IPS DF 19.7 (cell line): ENCODE data around the gene KIRREL3.

Experiments
- DNase-seq: peaks from one replicate; pipeline ENCODE4 v3.0.0-alpha.2; 2013; ENCODE audit warnings: low read depth, low spot score

KIRREL3 gene

DNA sequence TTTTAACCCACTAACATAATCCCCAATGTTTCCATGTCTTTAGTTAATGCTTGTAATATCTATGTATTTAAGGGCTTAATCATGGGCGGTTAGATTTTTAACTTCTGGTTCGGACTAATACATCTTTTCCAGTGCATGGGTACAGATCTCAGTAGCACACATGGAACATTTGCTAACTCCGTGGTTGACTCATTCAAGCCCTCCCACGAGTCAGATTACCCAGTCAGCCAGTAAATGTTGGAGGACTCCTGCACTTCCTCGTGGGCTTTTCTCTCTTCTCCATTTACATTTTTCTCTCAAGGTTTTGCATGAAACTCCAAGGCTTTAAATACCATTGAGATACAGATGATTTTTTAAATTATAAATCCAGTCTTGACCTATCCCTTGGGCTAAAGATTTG is 331.2 kb downstream of the KIRREL3 start:
- DNase-seq, result no peak

DNA sequence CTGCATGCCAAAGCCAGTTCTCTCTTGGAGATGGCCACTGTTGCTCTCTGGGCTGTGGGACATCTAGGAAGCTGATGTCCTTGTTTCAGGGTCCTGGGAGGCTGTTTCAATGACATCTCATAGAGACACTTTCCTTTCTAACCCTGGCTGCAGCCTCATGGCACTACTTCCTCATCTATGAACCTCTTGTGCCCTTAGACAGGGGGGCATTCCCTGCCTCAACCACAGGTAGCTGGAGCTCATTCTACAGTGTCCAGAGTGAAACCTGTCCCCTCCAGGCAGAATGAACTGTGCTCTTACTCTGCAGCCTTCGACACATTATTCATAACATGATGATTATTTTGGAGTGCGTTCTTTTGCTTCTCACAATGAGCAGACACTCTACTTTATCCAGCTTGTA is 335.9 kb downstream of the KIRREL3 start:
- no peak for DNase-seq

DNA sequence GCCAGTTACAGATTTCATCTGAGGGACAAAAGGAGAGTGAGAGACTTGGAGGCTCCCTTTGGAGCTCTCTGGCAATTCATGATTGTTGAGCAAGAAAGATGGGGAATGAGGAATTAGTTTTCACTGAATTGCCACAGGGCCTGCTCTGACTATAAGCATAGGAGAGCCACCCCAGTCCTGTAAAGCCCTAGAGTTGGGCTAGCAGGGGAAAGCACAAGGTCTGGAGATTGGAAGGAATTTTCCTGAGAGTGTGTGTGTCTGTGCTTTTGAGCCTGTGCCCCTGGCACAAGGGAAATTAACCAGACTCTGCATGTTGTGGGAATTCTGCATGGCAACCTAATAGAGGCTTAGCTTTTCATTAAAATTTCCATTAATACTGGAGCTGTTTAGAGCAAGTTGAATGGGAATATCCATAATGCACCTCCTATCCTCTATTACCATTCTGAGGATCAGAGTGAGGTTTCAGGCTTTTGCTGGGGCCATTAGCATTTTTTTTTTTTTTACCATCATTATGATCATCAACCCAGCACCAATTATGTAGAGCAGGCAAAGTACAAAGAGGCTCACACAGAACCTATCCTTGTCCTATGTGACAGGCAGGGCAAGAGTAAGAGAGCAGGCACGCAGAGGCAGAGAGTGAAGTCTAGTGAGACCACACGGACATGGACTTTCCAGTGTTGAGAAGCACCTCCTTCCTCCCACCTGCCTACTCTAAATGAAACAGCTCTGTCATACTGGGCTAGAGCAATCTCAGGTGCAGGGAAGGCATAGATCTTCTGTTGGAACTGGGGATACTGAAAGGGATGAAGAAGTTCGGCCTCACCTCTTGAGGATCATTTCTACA is 336.6 kb downstream of the KIRREL3 start:
- DNase-seq, result no peak

DNA sequence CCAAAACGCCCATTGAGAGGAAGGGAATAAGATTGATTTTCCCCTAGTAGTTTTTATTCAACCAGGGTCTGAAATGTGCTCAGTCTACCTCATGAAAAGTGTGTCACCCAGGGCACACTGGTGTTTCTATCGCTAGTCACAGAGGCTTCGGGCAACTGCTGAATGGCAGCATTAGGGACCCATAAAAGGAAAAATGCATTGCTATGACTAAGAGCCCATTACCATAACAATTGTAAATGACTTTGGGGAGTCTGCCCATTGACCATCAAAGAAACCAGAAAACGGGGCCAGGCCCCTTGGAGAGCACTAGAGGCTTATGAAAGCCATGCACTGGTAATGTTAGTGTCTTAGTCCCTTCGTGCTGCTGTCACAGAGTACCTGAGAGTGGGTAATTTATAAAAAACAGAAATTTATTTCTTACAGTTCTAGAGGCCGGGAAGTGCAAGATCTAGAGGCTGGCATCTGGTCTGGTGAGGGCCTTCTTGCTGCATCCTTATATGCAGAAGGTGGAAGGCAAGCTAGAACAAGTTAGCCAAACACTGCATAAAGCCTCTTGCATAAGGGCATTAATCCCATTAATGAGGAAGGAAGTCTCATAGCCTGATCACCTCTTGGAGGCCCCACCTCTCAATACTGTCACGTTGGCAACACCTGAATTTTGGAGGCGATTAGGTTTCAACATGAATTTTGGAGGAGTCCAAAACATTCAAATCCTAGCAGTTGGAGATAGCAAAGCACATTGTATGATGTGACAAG is 338.4 kb downstream of the KIRREL3 start:
- no peak for DNase-seq

DNA sequence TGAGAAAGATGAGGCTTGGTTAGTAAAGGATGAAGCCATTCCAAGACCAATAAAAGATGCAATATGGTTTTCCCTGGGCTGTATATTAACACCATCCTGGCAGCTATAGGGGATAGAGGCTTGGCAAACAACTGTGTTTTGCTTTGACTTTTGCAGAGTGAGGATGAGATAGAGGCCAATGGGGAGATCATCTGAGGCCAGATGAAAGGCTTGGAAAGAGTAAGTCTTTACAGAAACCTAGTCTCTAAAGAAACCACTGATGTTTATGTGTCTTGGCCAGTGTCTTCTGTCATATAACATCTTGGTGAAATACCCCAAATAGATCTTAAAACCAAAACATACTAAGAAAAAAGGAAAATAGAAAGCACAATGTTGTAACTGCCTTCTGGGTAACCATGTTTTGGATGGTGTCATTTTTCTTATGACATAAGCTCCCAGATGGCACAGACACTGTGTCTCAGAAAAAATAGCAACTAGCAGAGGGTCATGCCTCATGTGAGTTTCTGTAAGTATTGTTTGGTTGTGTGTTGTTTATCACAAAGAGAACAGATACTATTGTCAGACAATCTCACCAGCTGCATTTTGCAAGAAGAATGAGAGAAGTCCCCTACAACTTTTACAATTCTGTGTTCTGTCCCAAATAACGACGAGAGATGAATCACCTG is 339.7 kb downstream of the KIRREL3 start:
- no peak for DNase-seq

DNA sequence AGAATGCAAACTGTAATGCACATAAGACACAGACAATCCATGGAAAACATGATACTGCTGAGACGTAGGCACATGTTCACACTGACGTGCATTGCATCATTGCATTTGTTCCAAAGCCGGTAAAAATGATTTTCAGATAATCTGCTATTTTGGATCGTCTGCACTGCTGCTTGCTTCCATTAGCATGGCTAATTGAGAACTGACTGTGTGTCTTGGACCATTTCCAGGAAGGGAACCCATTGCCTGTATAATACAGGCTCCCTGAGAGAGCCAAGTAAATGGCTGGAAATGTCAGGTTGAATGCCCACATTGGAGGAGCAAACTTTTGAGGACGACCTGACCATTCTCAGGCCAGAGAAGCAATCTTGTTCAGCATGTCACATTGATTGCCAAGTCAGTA is 340.2 kb downstream of the KIRREL3 start:
- DNase-seq, result no peak

DNA sequence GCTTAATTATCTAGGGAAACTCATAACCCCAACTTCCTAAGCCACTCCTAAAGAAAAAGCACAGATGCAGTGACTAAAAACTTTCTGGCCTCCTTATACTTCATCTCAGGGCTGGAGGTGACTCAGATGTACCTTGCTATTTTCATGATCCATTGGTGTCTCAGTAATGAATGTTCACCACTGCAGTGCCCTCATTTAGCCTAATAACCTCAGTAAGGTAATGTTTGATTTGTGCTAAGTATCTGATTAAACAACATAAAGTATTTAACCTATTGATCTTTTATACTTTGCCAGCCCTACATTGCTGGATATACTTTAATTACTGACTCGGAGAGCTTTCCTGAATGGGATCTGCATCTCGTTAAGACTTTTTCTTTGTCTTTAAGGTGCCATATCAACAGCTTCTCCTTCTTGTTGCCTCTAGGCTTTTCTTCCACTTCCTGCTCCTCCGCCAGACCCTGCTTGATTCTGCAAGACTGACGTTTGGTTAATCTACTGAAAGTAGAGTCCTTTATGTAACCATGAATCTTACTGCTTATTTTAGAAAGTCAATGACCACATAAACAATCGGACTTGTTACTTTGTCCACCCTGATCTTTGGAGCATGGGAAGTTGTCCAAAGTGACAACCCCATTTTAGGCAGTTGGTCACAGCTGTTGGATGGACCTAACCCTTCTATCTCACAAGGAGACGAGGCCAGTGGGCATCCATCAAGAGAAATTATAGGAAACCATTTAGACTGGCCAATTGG is 342.1 kb downstream of the KIRREL3 start:
- DNase-seq, result no peak

DNA sequence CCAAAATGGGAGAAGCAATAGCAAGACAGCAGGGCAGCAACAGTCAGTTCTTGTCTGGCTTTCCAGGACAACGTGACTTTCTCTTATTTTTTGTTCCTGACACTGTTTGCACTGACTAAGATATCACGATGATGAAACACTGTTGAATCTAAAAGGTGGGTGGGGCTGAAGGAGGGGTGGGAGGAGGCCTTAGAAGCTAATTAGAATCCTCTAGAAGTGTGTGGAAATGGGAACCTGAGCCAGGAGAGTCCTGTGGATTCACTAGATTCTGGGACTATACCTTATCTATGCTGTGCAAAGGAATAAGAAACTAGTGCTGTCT is 344.8 kb downstream of the KIRREL3 start:
- DNase-seq, result no peak

DNA sequence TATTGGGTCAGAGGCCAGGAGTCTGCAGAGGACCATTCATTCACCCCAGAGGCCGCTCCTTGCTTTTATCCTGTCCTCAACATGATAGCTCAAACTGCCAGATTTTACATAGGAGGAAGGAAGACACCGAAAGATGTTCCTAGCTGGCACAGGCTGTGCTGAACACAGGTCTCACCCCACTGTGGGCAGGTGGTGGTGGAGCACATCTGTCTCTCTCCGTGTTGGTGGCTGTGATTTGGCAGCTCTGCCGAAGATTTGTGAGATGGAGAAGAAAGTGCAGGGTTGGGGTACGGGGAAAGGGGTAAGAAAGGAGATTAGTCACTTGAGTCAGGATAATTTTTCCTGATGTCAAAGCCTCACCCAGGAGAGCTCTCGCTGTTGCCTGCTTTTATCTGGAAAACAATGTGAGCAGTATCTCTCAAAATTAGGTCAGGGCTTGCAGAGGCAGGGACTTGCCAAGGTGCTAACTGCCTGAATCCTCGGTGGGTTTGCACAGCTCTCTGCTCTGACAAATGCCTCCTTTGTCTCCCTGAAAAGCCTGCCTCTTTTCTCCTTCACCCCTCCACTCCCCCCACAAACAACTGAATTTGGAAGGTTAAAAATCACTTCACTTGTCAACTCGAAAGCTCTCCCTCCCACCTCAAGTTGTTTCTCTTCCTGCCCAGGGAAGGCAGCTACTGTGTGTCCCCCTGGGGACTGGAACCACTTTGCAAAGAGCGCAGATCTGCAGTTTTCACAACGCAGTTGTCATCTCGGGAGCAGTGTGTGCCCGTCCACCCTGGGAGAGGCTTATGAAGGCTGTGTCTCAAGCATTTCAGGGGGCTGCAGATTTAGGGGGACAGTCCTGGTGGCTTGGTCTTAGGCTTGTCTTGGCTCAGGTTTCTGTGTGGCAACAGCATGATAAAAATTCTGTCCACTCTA is 345.4 kb downstream of the KIRREL3 start:
- DNase-seq, result no peak

DNA sequence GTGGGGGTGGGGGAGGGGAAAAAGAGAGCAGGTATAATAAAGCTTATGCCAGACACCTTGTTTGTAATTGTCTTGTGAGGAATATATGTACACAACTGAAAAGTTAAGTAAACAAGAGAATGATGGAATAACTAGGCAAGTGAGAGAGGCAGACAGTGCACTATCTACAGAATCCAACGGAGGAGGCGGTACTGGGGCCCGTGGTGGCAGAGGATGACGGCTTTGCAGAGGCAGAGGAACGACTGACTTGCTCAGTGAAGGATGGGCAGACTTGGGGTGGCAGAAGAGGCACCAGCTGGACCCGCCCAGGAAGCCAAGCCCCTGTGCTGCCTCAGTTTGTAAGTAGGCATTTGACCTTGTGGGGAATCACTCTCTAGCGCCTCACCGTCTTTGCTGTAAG is 347.5 kb downstream of the KIRREL3 start:
- no peak for DNase-seq

DNA sequence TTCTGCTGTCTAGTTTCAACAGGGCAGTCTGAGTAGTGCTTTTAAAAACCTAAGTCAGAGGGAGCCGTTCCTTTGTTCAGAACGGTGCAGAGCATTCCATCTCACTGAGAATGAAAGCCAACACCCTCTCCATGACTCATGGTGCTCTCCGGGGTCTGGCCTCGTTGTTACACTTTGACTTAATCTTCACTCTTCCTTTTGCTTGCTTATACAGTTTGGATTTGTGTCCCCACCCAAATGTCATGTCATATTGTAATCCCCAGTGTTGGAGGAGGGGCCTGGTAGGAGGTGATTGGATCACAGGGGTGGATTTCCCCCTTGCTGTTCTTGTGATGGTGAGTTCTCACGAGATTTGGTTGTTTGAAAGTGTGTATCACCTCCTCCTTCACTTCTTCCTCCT is 352.8 kb downstream of the KIRREL3 start:
- no peak for DNase-seq

DNA sequence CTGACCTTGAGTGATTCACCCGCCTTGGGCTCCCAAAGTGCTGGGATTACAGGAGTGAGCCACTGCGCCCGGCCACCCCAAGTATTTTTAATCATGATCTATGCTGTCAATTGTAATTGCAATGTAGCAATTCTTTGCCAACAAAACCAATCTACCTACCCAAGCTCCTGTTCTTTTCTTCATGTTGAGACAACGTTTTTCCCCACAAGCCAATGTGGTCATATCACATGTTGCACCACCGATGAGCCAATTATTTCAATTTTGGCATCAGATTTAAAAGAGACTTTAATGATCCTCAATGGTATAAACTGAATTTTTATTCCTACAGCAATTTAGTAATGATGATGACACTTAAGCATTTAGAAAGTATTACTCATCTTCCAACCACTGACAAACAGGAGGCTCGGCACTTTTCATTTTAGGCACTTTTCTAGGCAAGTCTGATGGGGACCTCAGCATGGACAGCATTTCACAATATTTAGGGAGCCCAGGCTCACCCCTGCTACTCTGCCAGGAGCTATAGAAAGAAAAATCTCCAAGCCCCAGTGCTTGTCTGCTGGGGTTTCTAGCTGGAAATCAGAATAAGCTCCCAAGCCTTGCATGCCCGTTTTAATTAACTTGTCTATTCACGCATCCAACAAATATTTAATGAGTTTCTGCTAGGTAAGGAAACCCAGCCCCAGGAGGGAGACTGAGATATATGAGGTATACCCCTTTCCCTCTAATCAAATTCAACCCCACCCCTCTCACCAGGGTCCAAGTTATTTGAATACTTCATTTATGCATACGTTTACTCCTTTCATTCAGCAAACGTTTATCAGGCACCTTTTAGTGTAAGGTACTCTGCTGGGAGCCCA is 353.6 kb downstream of the KIRREL3 start:
- DNase-seq, result no peak

DNA sequence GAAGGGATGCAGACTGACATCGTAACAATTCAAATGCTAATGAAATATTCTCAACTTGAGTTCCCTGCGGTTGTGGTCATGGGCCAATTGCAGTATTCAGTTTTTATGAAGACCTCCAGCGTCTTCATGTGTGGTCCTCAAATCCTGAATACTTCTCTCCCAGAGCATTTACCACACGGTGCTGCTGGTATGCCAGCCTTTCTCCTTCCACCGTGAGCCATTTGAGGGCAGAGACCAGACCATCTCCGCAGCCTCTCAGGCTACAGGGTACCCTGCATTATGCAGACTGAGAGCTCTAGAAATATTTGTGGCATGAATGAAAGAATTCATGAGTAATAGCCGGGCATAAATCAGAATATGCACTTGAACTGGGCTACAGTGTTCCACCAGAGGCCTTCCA is 355.4 kb downstream of the KIRREL3 start:
- no peak for DNase-seq

DNA sequence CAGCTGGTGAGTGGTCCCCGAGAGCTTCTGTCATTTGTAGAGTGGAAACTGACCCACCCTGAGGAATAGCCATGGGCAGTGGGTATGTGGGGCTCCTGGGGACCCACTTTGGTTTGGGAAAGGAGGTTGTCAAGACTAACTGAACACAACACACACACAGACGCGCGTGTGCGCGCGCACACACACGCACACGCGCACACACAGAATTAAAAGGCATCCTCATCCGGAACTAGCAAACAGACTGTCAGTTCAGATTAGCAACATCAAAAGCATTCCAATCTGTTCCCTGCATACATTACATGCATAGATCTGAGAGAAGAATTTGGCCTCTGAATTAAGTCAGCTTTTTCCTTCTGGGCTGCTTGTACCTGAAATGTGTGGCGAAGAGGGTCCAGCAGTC is 360.4 kb downstream of the KIRREL3 start:
- DNase-seq, result no peak

DNA sequence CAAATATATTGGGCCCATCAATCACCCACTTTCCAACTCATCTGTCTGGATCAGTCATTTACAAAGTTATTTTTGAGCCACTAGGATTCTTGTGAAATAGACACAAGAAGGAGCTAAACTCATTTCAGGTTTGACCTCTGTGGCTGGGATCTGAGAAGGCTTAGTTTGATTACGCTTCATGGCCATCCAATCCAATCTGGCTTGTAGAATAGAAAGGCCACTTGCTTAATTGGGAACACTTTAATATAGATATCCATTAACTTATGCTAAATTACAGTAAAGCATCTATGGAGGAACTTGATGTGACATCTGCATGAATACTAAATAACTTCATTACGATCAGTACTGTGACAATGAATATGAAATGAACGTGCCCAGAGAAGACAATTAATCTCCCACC is 360.9 kb downstream of the KIRREL3 start:
- no peak for DNase-seq

DNA sequence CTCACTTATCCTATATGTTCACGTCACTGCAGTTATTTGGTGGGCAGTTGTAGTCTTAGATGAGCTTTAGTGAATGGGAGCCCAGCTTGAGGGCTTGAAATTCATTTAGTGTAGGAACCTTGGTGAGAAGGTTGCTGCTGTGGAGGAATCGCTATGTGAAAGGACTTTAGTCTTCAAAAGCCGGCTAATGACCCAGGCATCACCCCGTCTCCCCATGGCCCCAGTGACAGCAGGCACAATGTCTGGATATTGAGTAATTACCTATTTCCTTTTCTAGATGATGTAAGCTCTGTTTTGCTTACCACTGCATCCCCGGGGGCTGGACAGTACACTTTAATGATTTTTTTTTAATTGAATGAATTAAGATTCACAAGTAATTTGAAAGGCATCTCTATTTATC is 361.9 kb downstream of the KIRREL3 start:
- DNase-seq, result no peak

DNA sequence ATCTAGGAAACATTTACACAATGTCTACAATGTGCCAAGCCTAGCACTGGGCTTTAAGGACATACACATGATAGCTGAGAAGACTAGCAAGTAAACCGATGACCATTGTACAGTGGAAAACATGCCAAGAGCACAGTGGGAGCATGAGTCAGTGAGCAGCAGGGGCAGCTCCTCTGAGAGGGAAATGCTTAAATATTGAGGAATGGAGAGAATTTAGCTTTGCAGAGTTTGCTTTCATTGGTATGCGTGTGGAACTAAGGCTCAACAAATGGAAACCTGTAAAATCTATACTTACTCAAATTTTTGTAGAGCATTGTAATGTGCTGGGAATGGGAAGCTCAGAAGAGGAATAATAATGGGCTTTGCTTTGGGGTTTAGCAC is 362.8 kb downstream of the KIRREL3 start:
- no peak for DNase-seq

DNA sequence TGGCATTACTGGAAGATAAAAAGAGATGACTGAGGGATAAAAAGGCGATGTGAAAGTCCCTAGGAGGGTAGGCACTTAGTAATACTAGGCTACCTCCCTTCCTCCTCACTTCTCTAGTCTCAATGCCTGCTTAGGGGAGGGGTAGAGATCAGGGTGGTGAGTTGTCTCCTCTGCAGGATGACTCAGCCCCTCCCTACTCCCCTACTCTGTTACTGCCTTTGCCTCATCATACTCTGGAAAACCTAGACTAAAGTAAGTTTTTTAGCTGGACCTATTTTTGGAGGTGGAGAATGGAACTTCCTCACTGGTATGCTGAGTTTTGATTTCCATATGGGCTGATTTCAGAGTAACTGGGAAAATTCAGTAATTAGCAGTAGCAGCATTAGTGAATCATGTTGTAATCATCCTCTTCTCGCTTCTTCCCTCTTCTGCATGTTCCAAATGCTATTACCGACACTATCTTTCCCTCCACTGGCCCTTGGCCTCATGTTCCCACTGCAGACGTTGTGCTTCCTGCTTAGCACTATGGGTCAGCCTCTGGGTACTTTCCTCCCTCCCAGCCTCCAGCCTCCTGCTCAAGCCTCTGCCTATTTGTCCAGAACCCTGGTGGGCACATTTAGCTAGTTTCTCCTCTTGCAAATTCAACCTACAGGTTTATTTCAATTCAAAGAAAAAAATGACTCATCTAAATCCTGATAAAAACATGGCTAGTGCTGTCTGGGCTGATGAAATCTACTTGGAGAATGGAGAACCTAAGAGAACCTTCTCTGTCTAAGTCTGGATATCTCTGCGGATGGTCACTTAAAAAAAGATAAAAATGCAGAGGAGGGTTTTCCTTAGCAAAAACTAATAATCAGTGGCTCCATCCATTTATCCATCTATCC is 363.4 kb downstream of the KIRREL3 start:
- DNase-seq, result no peak

DNA sequence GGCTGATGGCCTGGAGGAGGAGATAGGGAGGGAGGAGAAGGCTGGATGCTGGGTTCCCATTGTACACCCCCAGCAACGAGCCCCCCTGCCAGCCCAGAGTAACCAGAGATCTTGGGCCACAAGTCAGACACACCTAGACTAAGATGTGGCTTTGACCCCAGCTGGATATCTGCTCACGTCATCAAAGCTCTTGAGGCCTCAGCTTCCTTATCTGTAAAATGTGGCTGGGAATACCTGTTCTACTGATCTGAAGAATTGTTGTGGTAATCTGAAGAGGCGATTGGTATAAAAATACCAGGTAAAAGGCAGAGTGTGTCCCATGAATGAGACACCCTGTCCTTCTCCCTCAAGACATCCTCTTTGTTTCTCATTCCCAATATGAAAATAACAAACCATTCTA is 365.1 kb downstream of the KIRREL3 start:
- no peak for DNase-seq
